Measurements from ENCODE around the gene LMNB1. TPM values are rescaled to one million over a fixed set of nuclear protein-coding genes. Genes with fewer than 3 reads are reported as not detected.
A peak's percentile ranks its signal among the peaks of the same experiment; 100 is the strongest.

LMNB1 gene
- polyA plus RNA-seq, 3 donors: 18.0 to 33.0 (median 28.2) TPM

- Mint-ChIP-seq H3K27ac (peak overlapping the region; percentile 78 to 94 (median 84)), H3K4me1 (peaks cover 58% of the 10 kb centered on the region), H3K36me3 (peaks cover 0 to 3% of the 10 kb centered on the region in 2 donors), H3K4me3 (no peak overlapping the region), H3K9me3 (peaks cover 0 to 4% (median 0%) of the 10 kb centered on the region in 7 donors), H3K27me3 (ENCODE audit: low read depth in 3 of 3) (peaks cover 0 to 4% (median 0%) of the 10 kb centered on the region in 3 donors)
- H3K36me3 ChIP-seq (replicated peaks in 1 of 2; ENCODE audit: control insufficient read depth in 1 of 2, insufficient read depth in 2 of 2, low read length in 2 of 2): no peaks in the 10 kb centered on the region
- H3K9me3 ChIP-seq (replicated peaks in 1 of 2; ENCODE audit: control insufficient read depth in 1 of 2, insufficient read depth in 1 of 2, low read length in 2 of 2): no peaks in the 10 kb centered on the region
- intact Hi-C loops (cut with micrococcal nuclease): no loop called here
- H3K4me3 ChIP-seq (replicated peaks in 1 of 3; ENCODE audit: low read depth in 2 of 3, low read length in 3 of 3): no peak overlapping the region
- no peak for DNase-seq
- no peak overlapping the region for H3K9ac ChIP-seq (ENCODE audit: insufficient read depth, low read length, poor library complexity, severe bottlenecking)
- peaks cover 21 to 44% of the 10 kb centered on the region in 2 donors for H3K4me1 ChIP-seq (ENCODE audit: control insufficient read depth in 1 of 2, insufficient read depth in 2 of 2, low read length in 2 of 2)
- no peak for TF ChIP-seq CTCF (IDR thresholded peaks at IDR 0.05)
- peak overlapping the region; percentile 44 to 68 for H3K27ac ChIP-seq (ENCODE audit: low read depth in 1 of 2, low read length in 2 of 2)
- WGBS (ENCODE audit: insufficient coverage): 80% methylated on average over 2 of the region's 6 CpGs
- H3K27me3 ChIP-seq (ENCODE audit: control insufficient read depth in 2 of 2, insufficient read depth in 2 of 2, low read length in 2 of 2): no peaks in the 10 kb centered on the region
- H4K20me1 ChIP-seq (ENCODE audit: insufficient read depth, low read length): peaks cover 70% of the 10 kb centered on the region
- no peak overlapping the region for H3K4me2 ChIP-seq (replicated peaks; ENCODE audit: extremely low read depth, low read length, poor library complexity, severe bottlenecking)
- H3K79me2 ChIP-seq (ENCODE audit: insufficient read depth, low read length): peaks cover 100% of the 10 kb centered on the region
- no peak overlapping the region for H2AFZ ChIP-seq (ENCODE audit: insufficient read depth, low read depth, low read length, poor library complexity, severe bottlenecking)
Observed at GRCh38 chr5:126794157-126794828, 17.4 kb downstream of the LMNB1 start.

GRCh38 chr5:126799780-126800179 is 22.8 kb downstream of the LMNB1 start:
- H3K36me3 ChIP-seq (replicated peaks in 1 of 2; ENCODE audit: control insufficient read depth in 1 of 2, insufficient read depth in 2 of 2, low read length in 2 of 2): peaks cover 0 to 3% of the 10 kb centered on the region in 2 donors
- no peak for DNase-seq
- intact Hi-C loops (cut with micrococcal nuclease): no loop called here
- peak overlapping the region in 1 of 2 donors; percentile 71 for H3K27ac ChIP-seq (ENCODE audit: low read depth in 1 of 2, low read length in 2 of 2)
- H3K4me1 Mint-ChIP-seq: peaks cover 52% of the 10 kb centered on the region
- H3K9me3 Mint-ChIP-seq: peaks cover 0 to 5% (median 0%) of the 10 kb centered on the region in 7 donors
- H3K9ac ChIP-seq (ENCODE audit: insufficient read depth, low read length, poor library complexity, severe bottlenecking): no peak overlapping the region
- peaks cover 34% of the 10 kb centered on the region for H4K20me1 ChIP-seq (ENCODE audit: insufficient read depth, low read length)
- H3K4me2 ChIP-seq (replicated peaks; ENCODE audit: extremely low read depth, low read length, poor library complexity, severe bottlenecking): no peak overlapping the region
- H3K4me3 Mint-ChIP-seq: no peak overlapping the region
- peaks cover 22 to 41% of the 10 kb centered on the region in 2 donors for H3K4me1 ChIP-seq (ENCODE audit: control insufficient read depth in 1 of 2, insufficient read depth in 2 of 2, low read length in 2 of 2)
- peaks cover 6 to 13% of the 10 kb centered on the region in 2 donors for H3K36me3 Mint-ChIP-seq
- H3K79me2 ChIP-seq (ENCODE audit: insufficient read depth, low read length): peaks cover 100% of the 10 kb centered on the region
- no peak overlapping the region for H3K4me3 ChIP-seq (replicated peaks in 1 of 3; ENCODE audit: low read depth in 2 of 3, low read length in 3 of 3)
- H2AFZ ChIP-seq (ENCODE audit: insufficient read depth, low read depth, low read length, poor library complexity, severe bottlenecking): no peak overlapping the region
- 33% methylated on average over 1 of the region's 1 CpG for WGBS (ENCODE audit: insufficient coverage)
- H3K27me3 Mint-ChIP-seq (ENCODE audit: low read depth in 3 of 3): peaks cover 0 to 2% (median 0%) of the 10 kb centered on the region in 3 donors
- H3K27ac Mint-ChIP-seq: peak overlapping the region; percentile 43 to 90 (median 76)
- no peak for TF ChIP-seq CTCF (IDR thresholded peaks at IDR 0.05)
- no peaks in the 10 kb centered on the region for H3K9me3 ChIP-seq (replicated peaks in 1 of 2; ENCODE audit: control insufficient read depth in 1 of 2, insufficient read depth in 1 of 2, low read length in 2 of 2)
- H3K27me3 ChIP-seq (ENCODE audit: control insufficient read depth in 2 of 2, insufficient read depth in 2 of 2, low read length in 2 of 2): no peaks in the 10 kb centered on the region

All from CD14-positive monocyte (primary cell).